Measurements from ENCODE around the gene RAB11FIP4. TPM values are rescaled to one million over a fixed set of nuclear protein-coding genes. Genes with fewer than 3 reads are reported as not detected.

Gene RAB11FIP4
- total RNA-seq, 1 donor from 2014 or later: 48.1 TPM

GRCh38 chr17:31385428-31386285, 5.8 kb upstream of the RAB11FIP4 start:
- DNase-seq (ENCODE audit: low spot score in 2 of 2) (no peak), FAIRE-seq (no peak)

GRCh38 chr17:31386542-31387075, 4.9 kb upstream of the RAB11FIP4 start:
- DNase-seq (ENCODE audit: low spot score in 2 of 2): no peak
- no peak for FAIRE-seq

GRCh38 chr17:31387438-31387837, 4.0 kb upstream of the RAB11FIP4 start:
- FAIRE-seq: no peak
- no peak for DNase-seq (ENCODE audit: low spot score in 2 of 2)

- no peak for FAIRE-seq
Observed at GRCh38 chr17:31388351-31388750, 3.1 kb upstream of the RAB11FIP4 start.

GRCh38 chr17:31388770-31389656, 2.5 kb upstream of the RAB11FIP4 start:
- peak in 1 of 2 donors; percentile 60 for DNase-seq (ENCODE audit: low spot score in 2 of 2)
- FAIRE-seq: no peak

More at GRCh38 chr17:31388351-31388750, 3.1 kb upstream of the RAB11FIP4 start:
- DNase-seq (ENCODE audit: low spot score in 2 of 2): no peak

GRCh38 chr17:31389657-31390381, 1.7 kb upstream of the RAB11FIP4 start:
- FAIRE-seq (no peak), DNase-seq (ENCODE audit: low spot score in 2 of 2) (no peak)

GRCh38 chr17:31390426-31390747, 1.1 kb upstream of the RAB11FIP4 start:
- FAIRE-seq (no peak), DNase-seq (ENCODE audit: low spot score in 2 of 2) (no peak)

GRCh38 chr17:31390748-31391495, 553 bp upstream of the RAB11FIP4 start:
- no peak for DNase-seq (ENCODE audit: low spot score in 2 of 2)
- FAIRE-seq: no peak

- no peak for FAIRE-seq
Observed at GRCh38 chr17:31392002-31392855, 754 bp downstream of the RAB11FIP4 start.

GRCh38 chr17:31392856-31393748, 1.6 kb downstream of the RAB11FIP4 start:
- DNase-seq (ENCODE audit: low spot score in 2 of 2) (no peak), FAIRE-seq (no peak)

More at GRCh38 chr17:31392002-31392855, 754 bp downstream of the RAB11FIP4 start:
- DNase-seq (ENCODE audit: low spot score in 2 of 2): peak in 1 of 2 donors; percentile 58

GRCh38 chr17:31393749-31394146, 2.3 kb downstream of the RAB11FIP4 start:
- no peak for DNase-seq (ENCODE audit: low spot score in 2 of 2)

GRCh38 chr17:31394544-31394943, 3.1 kb downstream of the RAB11FIP4 start:
- peak in 1 of 2 donors; percentile 58 for DNase-seq (ENCODE audit: low spot score in 2 of 2)
- FAIRE-seq: no peak

More at GRCh38 chr17:31393749-31394146, 2.3 kb downstream of the RAB11FIP4 start:
- FAIRE-seq: no peak

- no peak for DNase-seq (ENCODE audit: low spot score in 2 of 2)
- no peak for FAIRE-seq
Observed at GRCh38 chr17:31397256-31397939, 5.9 kb downstream of the RAB11FIP4 start.

- no peak for FAIRE-seq
- DNase-seq (ENCODE audit: low spot score in 2 of 2): no peak
Observed at GRCh38 chr17:31398381-31399311, 7.2 kb downstream of the RAB11FIP4 start.

GRCh38 chr17:31400481-31400950, 9.0 kb downstream of the RAB11FIP4 start:
- no peak for DNase-seq (ENCODE audit: low spot score in 2 of 2)
- FAIRE-seq: no peak
